ENCODE data around the gene TNRC6B. TPM values are rescaled to one million over a fixed set of nuclear protein-coding genes. Genes with fewer than 3 reads are reported as not detected.

TNRC6B gene
- total RNA-seq (2022; extraction: Qiagen RNA extraction; ENCODE audit: low read depth) = 3.6 to 4.7 TPM (median 4.3 TPM) in 5 replicates

GRCh38 chr22:40177738-40178416 is at the start of gene TNRC6B:
Gene TNRC6B (plus strand): TSS chr22:40177925. CDS start chr22:40178136, 211 bp downstream.

GRCh38 chr22:40346185-40347118 is 168.7 kb downstream of the TNRC6B start, which contains the start of gene ADSL:
Gene ADSL (plus strand): TSS chr22:40346500. CDS start chr22:40346559, 59 bp downstream.

Other genes starting within 250 kb of the TNRC6B start
- not detected in 5 replicates for gene TMA7B, start 217.5 kb upstream of the TNRC6B start, total RNA-seq (2022; extraction: Qiagen RNA extraction; ENCODE audit: low read depth)
- not detected in 5 replicates for gene FAM83F, start 183.0 kb upstream of the TNRC6B start, total RNA-seq (2022; extraction: Qiagen RNA extraction; ENCODE audit: low read depth)
- gene ADSL, start 168.6 kb downstream of the TNRC6B start, total RNA-seq (2022; extraction: Qiagen RNA extraction; ENCODE audit: low read depth) = 86.0 to 91.7 TPM (median 89.4 TPM) in 5 replicates
- gene SGSM3, start 192.7 kb downstream of the TNRC6B start, total RNA-seq (2022; extraction: Qiagen RNA extraction; ENCODE audit: low read depth) = 17.5 to 22.1 TPM (median 20.4 TPM) in 5 replicates

Measured in A549 treated with CpdA at 1 μM for 4 hours (cell line).